Calu3 (cell line): Measurements from ENCODE around the gene KNL1. TPM values are rescaled to one million over a fixed set of nuclear protein-coding genes. Genes with fewer than 3 reads are reported as not detected.

Experiments
- BruUV-seq: library from RNA; stranded (reverse); fragments of 400-500 nt; replicated peaks from 2 replicates; lab custom pipeline; 2021; lab: Mats Ljungman, UMichigan
- CTCF ChIA-PET: fragments of 300-600 bp; sonication (Branson Sonifier 250); formaldehyde crosslinking; loops from one replicate; lab custom pipeline; 2022; ENCODE audit warnings: antibody characterized with exemption; lab: Charles Lee
- DNase-seq: peaks from one replicate; pipeline ENCODE4 v3.0.0; 2022
- H3K27ac Mint-ChIP-seq: one replicate; pipeline ENCODE4 v1.8.0; 2022; ENCODE audit warnings: mixed read lengths; ENCODE audit not compliant: unreplicated experiment
- H3K27me3 Mint-ChIP-seq: one replicate; pipeline ENCODE4 v1.8.0; 2022; ENCODE audit warnings: mixed read lengths; ENCODE audit not compliant: unreplicated experiment
- H3K36me3 Mint-ChIP-seq: one replicate; pipeline ENCODE4 v1.8.0; 2022; ENCODE audit warnings: mild to moderate bottlenecking, moderate library complexity, mixed read lengths; ENCODE audit not compliant: insufficient read depth, unreplicated experiment
- H3K4me1 Mint-ChIP-seq: one replicate; pipeline ENCODE4 v1.8.0; 2022; ENCODE audit warnings: mild to moderate bottlenecking, low read depth, mixed read lengths; ENCODE audit not compliant: unreplicated experiment
- H3K4me3 Mint-ChIP-seq: one replicate; pipeline ENCODE4 v1.8.0; 2022; ENCODE audit warnings: mild to moderate bottlenecking, low read depth, moderate library complexity, mixed read lengths; ENCODE audit not compliant: unreplicated experiment
- H3K9me3 Mint-ChIP-seq: one replicate; pipeline ENCODE4 v1.8.0; 2022; ENCODE audit warnings: low read depth, mixed read lengths; ENCODE audit not compliant: unreplicated experiment
- intact Hi-C: fragments of 100-400 bp; cut with micrococcal nuclease; formaldehyde crosslinking; loops from one replicate; pipeline ENCODE4 v1.10.0; 2022; ENCODE audit not compliant: unreplicated experiment
- total RNA-seq: library from RNA; stranded (reverse); gene quantifications from 2 replicates; pipeline ENCODE4 v1.2.3, GENCODE V29; 2022
- TF ChIP-seq, protein P1 (sequence below): fragments of 200-600 bp; IDR thresholded peaks from one replicate; pipeline ENCODE4 v1.8.0; 2022; ENCODE audit warnings: antibody characterized with exemption; ENCODE audit not compliant: unreplicated experiment

The KNL1 gene
- total RNA-seq, 1 experiment from 2014 or later = 19.0 TPM

DNA sequence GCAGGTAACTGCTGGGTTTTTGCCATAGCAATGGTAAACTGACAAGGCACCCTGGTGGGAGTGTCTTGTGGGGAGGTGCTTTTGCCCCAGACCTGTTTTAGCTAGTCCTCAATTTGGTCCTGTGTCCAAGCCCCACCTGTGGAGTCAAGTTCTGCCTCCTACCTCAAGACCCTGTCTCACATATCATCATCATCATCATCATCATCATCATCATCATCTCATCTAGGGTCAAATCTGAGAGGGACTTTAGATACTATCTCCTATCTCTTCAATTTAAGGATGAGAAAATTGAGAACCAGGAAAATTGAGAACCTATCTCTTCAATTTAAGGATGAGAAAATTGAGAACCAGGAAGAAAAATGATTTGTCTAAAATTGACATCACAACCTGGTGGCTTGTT lies 9.9 kb downstream of the KNL1 start:
- Mint-ChIP-seq H3K36me3 (no peaks in the 10 kb centered on the region), H3K4me1 (no peaks in the 10 kb centered on the region), H3K27me3 (no peaks in the 10 kb centered on the region), H3K9me3 (no peaks in the 10 kb centered on the region), H3K27ac (no peak overlapping the region), H3K4me3 (no peak overlapping the region)
- no TSS peak for BruUV-seq
- CTCF ChIA-PET = no interaction called here
- no peak for DNase-seq
- TF ChIP-seq, protein P1, sequence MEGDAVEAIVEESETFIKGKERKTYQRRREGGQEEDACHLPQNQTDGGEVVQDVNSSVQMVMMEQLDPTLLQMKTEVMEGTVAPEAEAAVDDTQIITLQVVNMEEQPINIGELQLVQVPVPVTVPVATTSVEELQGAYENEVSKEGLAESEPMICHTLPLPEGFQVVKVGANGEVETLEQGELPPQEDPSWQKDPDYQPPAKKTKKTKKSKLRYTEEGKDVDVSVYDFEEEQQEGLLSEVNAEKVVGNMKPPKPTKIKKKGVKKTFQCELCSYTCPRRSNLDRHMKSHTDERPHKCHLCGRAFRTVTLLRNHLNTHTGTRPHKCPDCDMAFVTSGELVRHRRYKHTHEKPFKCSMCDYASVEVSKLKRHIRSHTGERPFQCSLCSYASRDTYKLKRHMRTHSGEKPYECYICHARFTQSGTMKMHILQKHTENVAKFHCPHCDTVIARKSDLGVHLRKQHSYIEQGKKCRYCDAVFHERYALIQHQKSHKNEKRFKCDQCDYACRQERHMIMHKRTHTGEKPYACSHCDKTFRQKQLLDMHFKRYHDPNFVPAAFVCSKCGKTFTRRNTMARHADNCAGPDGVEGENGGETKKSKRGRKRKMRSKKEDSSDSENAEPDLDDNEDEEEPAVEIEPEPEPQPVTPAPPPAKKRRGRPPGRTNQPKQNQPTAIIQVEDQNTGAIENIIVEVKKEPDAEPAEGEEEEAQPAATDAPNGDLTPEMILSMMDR = no peak
- intact Hi-C loops = no loop called here

DNA sequence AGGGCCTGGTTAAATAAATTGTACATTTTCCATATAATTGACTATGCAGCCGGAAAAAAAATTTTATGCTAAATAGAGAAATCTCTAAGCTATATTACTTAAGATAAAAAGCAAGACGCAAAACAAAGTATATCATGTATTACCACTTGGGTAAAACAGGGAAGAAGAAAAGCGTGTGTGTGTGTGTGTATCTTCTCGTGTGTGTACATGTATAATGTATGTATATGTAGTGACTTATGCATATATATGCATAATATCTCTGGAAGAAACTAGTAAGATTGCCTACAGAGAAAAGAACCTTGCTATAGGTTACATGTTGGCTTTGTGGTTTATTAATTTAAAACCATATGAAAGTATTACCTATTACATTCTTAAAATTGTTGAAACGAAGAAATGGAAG lies 19.0 kb downstream of the KNL1 start:
- no peak for DNase-seq
- Mint-ChIP-seq H3K4me3 (no peak overlapping the region), H3K36me3 (no peaks in the 10 kb centered on the region), H3K27me3 (no peaks in the 10 kb centered on the region), H3K4me1 (no peaks in the 10 kb centered on the region), H3K27ac (no peak overlapping the region), H3K9me3 (no peaks in the 10 kb centered on the region)
- TF ChIP-seq, protein P1 = no peak
- BruUV-seq = no TSS peak
- CTCF ChIA-PET = no interaction called here
- intact Hi-C loops = no loop called here

DNA sequence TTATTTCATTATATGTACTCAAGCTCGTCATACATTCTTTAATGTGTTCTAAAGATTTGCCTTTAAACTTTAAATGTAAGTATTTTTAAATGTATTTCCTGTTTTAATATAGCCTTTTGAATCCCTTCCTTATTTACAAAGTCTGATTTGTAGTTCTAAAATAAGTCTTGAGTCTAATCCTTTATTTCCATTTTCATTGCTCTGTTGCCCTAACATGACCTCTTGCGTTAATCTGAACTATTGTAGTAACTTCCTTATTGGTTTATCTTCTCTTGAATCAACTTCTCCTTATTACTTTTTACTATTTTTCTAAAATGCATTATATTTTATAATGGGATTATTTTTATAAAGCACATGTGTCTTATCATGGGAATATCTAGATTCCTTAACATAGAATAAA lies 24.0 kb downstream of the KNL1 start:
- Mint-ChIP-seq H3K36me3 (no peaks in the 10 kb centered on the region), H3K27me3 (no peaks in the 10 kb centered on the region), H3K27ac (no peak overlapping the region), H3K4me1 (no peaks in the 10 kb centered on the region), H3K4me3 (no peak overlapping the region), H3K9me3 (no peaks in the 10 kb centered on the region)
- no peak for DNase-seq
- intact Hi-C loops = no loop called here
- CTCF ChIA-PET = no interaction called here
- BruUV-seq = no TSS peak
- TF ChIP-seq, protein P1 = no peak

DNA sequence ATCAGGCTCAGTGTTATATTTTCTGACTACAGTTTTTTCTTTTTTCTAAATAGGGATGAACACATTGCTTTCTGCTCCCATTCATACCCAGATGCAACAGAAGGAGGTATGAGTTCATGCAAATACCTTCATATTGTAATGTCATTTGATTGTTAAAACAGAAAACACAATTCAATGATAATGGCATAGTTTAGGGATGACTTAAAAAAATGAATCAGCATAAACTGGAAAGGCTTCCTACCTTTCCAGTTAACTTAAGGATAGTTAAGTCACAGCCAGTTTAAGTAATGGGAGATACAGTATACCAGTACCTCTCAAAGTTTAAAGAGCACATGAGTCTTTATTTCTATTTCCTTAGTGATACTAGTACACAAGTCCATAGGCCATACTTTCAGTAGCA lies 24.9 kb downstream of the KNL1 start:
- Mint-ChIP-seq H3K4me1 (no peaks in the 10 kb centered on the region), H3K9me3 (no peaks in the 10 kb centered on the region), H3K27me3 (no peaks in the 10 kb centered on the region), H3K36me3 (no peaks in the 10 kb centered on the region), H3K4me3 (no peak overlapping the region), H3K27ac (no peak overlapping the region)
- CTCF ChIA-PET = no interaction called here
- TF ChIP-seq, protein P1 = no peak
- no peak for DNase-seq
- BruUV-seq = no TSS peak
- intact Hi-C loops = no loop called here
